ENCODE results near the gene KRTAP4-1.
A peak's percentile ranks its signal among the peaks of the same experiment; 100 is the strongest.

Gene KRTAP4-1

GRCh38 chr17:41185001-41185400 lies 290 bp upstream of the KRTAP4-1 start:
- no peak overlapping the region for H3K4me3 ChIP-seq (ENCODE audit: low read length)
- no peak for TF ChIP-seq CTCF (IDR thresholded peaks at IDR 0.05; ENCODE audit: insufficient read depth, low read depth, low read length, missing control alignments)
- DNase-seq (ENCODE audit: low read depth): peak; percentile 40

- TF ChIP-seq CTCF (IDR thresholded peaks at IDR 0.05; ENCODE audit: insufficient read depth, low read depth, low read length, missing control alignments): no peak
- H3K4me3 ChIP-seq (ENCODE audit: low read length): no peak overlapping the region
- DNase-seq (ENCODE audit: low read depth): peak; percentile 23
Measured at GRCh38 chr17:41178843-41179616, 5.7 kb downstream of the KRTAP4-1 start.

- H3K4me3 ChIP-seq (ENCODE audit: low read length): no peak overlapping the region
- DNase-seq (ENCODE audit: low read depth): peak; percentile 81
- no peak for TF ChIP-seq CTCF (IDR thresholded peaks at IDR 0.05; ENCODE audit: insufficient read depth, low read depth, low read length, missing control alignments)
Measured at GRCh38 chr17:41178341-41178740, 6.4 kb downstream of the KRTAP4-1 start.

GRCh38 chr17:41177727-41178271 lies 6.9 kb downstream of the KRTAP4-1 start, which contains the start of gene KRTAP4-2:
KRTAP4-2 (minus strand) TSS chr17:41178221; CDS start chr17:41178164, 57 bp downstream.
- no peak for DNase-seq (ENCODE audit: low read depth)
- TF ChIP-seq CTCF (IDR thresholded peaks at IDR 0.05; ENCODE audit: insufficient read depth, low read depth, low read length, missing control alignments): no peak
- no peak within 1 kb of the TSS for H3K4me3 ChIP-seq (ENCODE audit: low read length)

GRCh38 chr17:41176744-41177387 lies 7.8 kb downstream of the KRTAP4-1 start:
- TF ChIP-seq CTCF (IDR thresholded peaks at IDR 0.05; ENCODE audit: insufficient read depth, low read depth, low read length, missing control alignments): no peak
- H3K4me3 ChIP-seq (ENCODE audit: low read length): no peak overlapping the region
- DNase-seq (ENCODE audit: low read depth): no peak

GRCh38 chr17:41171886-41172285 lies 12.8 kb downstream of the KRTAP4-1 start:
- no peak for TF ChIP-seq CTCF (IDR thresholded peaks at IDR 0.05; ENCODE audit: insufficient read depth, low read depth, low read length, missing control alignments)
- no peak for DNase-seq (ENCODE audit: low read depth)
- no peak overlapping the region for H3K4me3 ChIP-seq (ENCODE audit: low read length)

Measured in epithelial cell of esophagus (primary cell).